ENCODE results near the gene KLK14.

Gene KLK14

GRCh38 chr19:51082611-51083010 is at the start of gene KLK14:
TSS of gene KLK14 (minus strand) at chr19:51082887. CDS start at chr19:51082614, 273 bp downstream.
- no peak for DNase-seq (ENCODE audit: low read depth)

- no peak for DNase-seq (ENCODE audit: low read depth)
Observed at GRCh38 chr19:51131780-51132680, 49.3 kb upstream of the KLK14 start.

GRCh38 chr19:51129716-51130115 is 47.0 kb upstream of the KLK14 start:
- no peak for DNase-seq (ENCODE audit: low read depth)

GRCh38 chr19:51128227-51128626 is 45.5 kb upstream of the KLK14 start:
- DNase-seq (ENCODE audit: low read depth): no peak

GRCh38 chr19:51127755-51128154 is 45.1 kb upstream of the KLK14 start:
- DNase-seq (ENCODE audit: low read depth): no peak

GRCh38 chr19:51127032-51127431 is 44.3 kb upstream of the KLK14 start:
- DNase-seq (ENCODE audit: low read depth): no peak

GRCh38 chr19:51125421-51126075 is 42.9 kb upstream of the KLK14 start:
- DNase-seq (ENCODE audit: low read depth): no peak

GRCh38 chr19:51124729-51125128 is 42.0 kb upstream of the KLK14 start, which contains the start of gene SIGLEC9:
TSS of gene SIGLEC9 (plus strand) at chr19:51124906. CDS start at chr19:51124975, 69 bp downstream.
- no peak for DNase-seq (ENCODE audit: low read depth)

GRCh38 chr19:51124216-51124615 is 41.5 kb upstream of the KLK14 start:
- DNase-seq (ENCODE audit: low read depth): no peak

- DNase-seq (ENCODE audit: low read depth): no peak
Observed at GRCh38 chr19:51123802-51124201, 41.1 kb upstream of the KLK14 start.

GRCh38 chr19:51123381-51123800 is 40.7 kb upstream of the KLK14 start:
- no peak for DNase-seq (ENCODE audit: low read depth)

- DNase-seq (ENCODE audit: low read depth): no peak
Observed at GRCh38 chr19:51122112-51122981, 39.7 kb upstream of the KLK14 start.

- no peak for DNase-seq (ENCODE audit: low read depth)
Observed at GRCh38 chr19:51121257-51121656, 38.6 kb upstream of the KLK14 start.

- DNase-seq (ENCODE audit: low read depth): no peak
Observed at GRCh38 chr19:51120160-51120559, 37.5 kb upstream of the KLK14 start.

GRCh38 chr19:51119611-51120010 is 36.9 kb upstream of the KLK14 start:
- DNase-seq (ENCODE audit: low read depth): no peak

- no peak for DNase-seq (ENCODE audit: low read depth)
Observed at GRCh38 chr19:51119101-51119500, 36.4 kb upstream of the KLK14 start.

- DNase-seq (ENCODE audit: low read depth): no peak
Observed at GRCh38 chr19:51116736-51117286, 34.1 kb upstream of the KLK14 start.

GRCh38 chr19:51114087-51114729 is 31.5 kb upstream of the KLK14 start:
- no peak for DNase-seq (ENCODE audit: low read depth)

GRCh38 chr19:51111606-51112005 is 28.9 kb upstream of the KLK14 start:
- DNase-seq (ENCODE audit: low read depth): no peak

- no peak for DNase-seq (ENCODE audit: low read depth)
Observed at GRCh38 chr19:51110666-51110971, 27.9 kb upstream of the KLK14 start.

- DNase-seq (ENCODE audit: low read depth): no peak
Observed at GRCh38 chr19:51108805-51109146, 26.1 kb upstream of the KLK14 start.

Measured in stimulated activated CD8-positive, alpha-beta memory T cell treated with anti-CD3 and anti-CD28 coated beads, Interleukin-4, amount 100 ng/mL, for 24 hours (primary cell).